Ectodermal cell (in vitro differentiated cells): ENCODE results near the gene TTC39B.

Experiments used
- H3K27ac ChIP-seq: 2 replicates; pipeline ENCODE4 v1.7.0; 2013; ENCODE audit warnings: mild to moderate bottlenecking, low read depth, low read length; ENCODE audit not compliant: insufficient read depth, poor library complexity, severe bottlenecking
- H3K27me3 ChIP-seq: 2 replicates; pipeline ENCODE4 v1.7.0; 2013; ENCODE audit warnings: mild to moderate bottlenecking, low read length; ENCODE audit not compliant: insufficient read depth, control insufficient read depth, poor library complexity, severe bottlenecking
- H3K36me3 ChIP-seq: one replicate; pipeline ENCODE4 v1.7.0; 2013; ENCODE audit warnings: low read length; ENCODE audit not compliant: control insufficient read depth, insufficient read depth
- H3K4me1 ChIP-seq: one replicate; pipeline ENCODE4 v1.7.0; 2013; ENCODE audit warnings: low read length; ENCODE audit not compliant: control insufficient read depth, insufficient read depth
- H3K4me3 ChIP-seq: 2 replicates; pipeline ENCODE4 v1.7.0; 2013; ENCODE audit warnings: low read depth, low read length, control low read depth; ENCODE audit not compliant: insufficient read depth
- H3K9me3 ChIP-seq: 2 replicates; pipeline ENCODE4 v1.7.0; 2013; ENCODE audit warnings: mild to moderate bottlenecking, low read length, moderate library complexity; ENCODE audit not compliant: control insufficient read depth
- WGBS, 2 experiments: methylation state at CpG; one replicate each; pipeline ENCODE4 v1.1.7; 2013; ENCODE audit warnings: missing lambda C conversion rate in 2 of 2; 5-methylcytosine and 5-hydroxymethylcytosine counted together

Gene TTC39B

GRCh38 chr9:15305470-15305869 lies 1.5 kb downstream of the TTC39B start:
- Histone ChIP-seq H3K4me1 (no peaks in the 10 kb centered on the region), H3K27me3 (peaks cover 9% of the 10 kb centered on the region), H3K36me3 (no peaks in the 10 kb centered on the region), H3K27ac (no peak overlapping the region), H3K9me3 (no peaks in the 10 kb centered on the region), H3K4me3 (no peak overlapping the region)
- 86 to 92% methylated on average over 4 of the region's 4 CpGs for WGBS, 2 experiments

GRCh38 chr9:15304632-15305031 lies 2.4 kb downstream of the TTC39B start:
- H3K27ac ChIP-seq = no peak overlapping the region
- peaks cover 9% of the 10 kb centered on the region for H3K27me3 ChIP-seq
- no peaks in the 10 kb centered on the region for H3K4me1 ChIP-seq
- H3K9me3 ChIP-seq = no peaks in the 10 kb centered on the region
- H3K4me3 ChIP-seq = no peak overlapping the region
- H3K36me3 ChIP-seq = no peaks in the 10 kb centered on the region
- 71 to 86% methylated on average over 1 of the region's 1 CpG for WGBS, 2 experiments

GRCh38 chr9:15300218-15300617 lies 6.8 kb downstream of the TTC39B start:
- Histone ChIP-seq H3K4me3 (no peak overlapping the region), H3K36me3 (peaks cover 5% of the 10 kb centered on the region), H3K9me3 (no peaks in the 10 kb centered on the region), H3K27me3 (no peaks in the 10 kb centered on the region), H3K4me1 (no peaks in the 10 kb centered on the region), H3K27ac (no peak overlapping the region)
- 87 to 88% methylated on average over 1 of the region's 1 CpG for WGBS, 2 experiments

GRCh38 chr9:15299374-15299939 lies 7.6 kb downstream of the TTC39B start:
- WGBS, 2 experiments = 89 to 93% methylated on average over 6 of the region's 6 CpGs

GRCh38 chr9:15298362-15298761 lies 8.7 kb downstream of the TTC39B start:
- no peaks in the 10 kb centered on the region for H3K9me3 ChIP-seq
- no peak overlapping the region for H3K27ac ChIP-seq
- WGBS, 2 experiments = 96 to 100% methylated on average over 3 of the region's 3 CpGs
- peaks cover 5% of the 10 kb centered on the region for H3K36me3 ChIP-seq
- no peak overlapping the region for H3K4me3 ChIP-seq
- no peaks in the 10 kb centered on the region for H3K4me1 ChIP-seq
- no peaks in the 10 kb centered on the region for H3K27me3 ChIP-seq

More at GRCh38 chr9:15299374-15299939, 7.6 kb downstream of the TTC39B start:
- no peak overlapping the region for H3K27ac ChIP-seq
- no peaks in the 10 kb centered on the region for H3K9me3 ChIP-seq
- no peaks in the 10 kb centered on the region for H3K4me1 ChIP-seq
- no peak overlapping the region for H3K4me3 ChIP-seq
- H3K27me3 ChIP-seq = no peaks in the 10 kb centered on the region
- H3K36me3 ChIP-seq = peaks cover 5% of the 10 kb centered on the region

- Histone ChIP-seq H3K27ac (no peak overlapping the region), H3K36me3 (peaks cover 5% of the 10 kb centered on the region), H3K4me3 (no peak overlapping the region), H3K4me1 (no peaks in the 10 kb centered on the region), H3K27me3 (no peaks in the 10 kb centered on the region), H3K9me3 (no peaks in the 10 kb centered on the region)
- WGBS, 2 experiments = 88 to 93% methylated on average over 3 to 4 of the region's 4 CpGs
Observed at GRCh38 chr9:15295761-15296405, 11.1 kb downstream of the TTC39B start.

GRCh38 chr9:15294604-15295003 lies 12.4 kb downstream of the TTC39B start:
- H3K9me3 ChIP-seq = no peaks in the 10 kb centered on the region

GRCh38 chr9:15293804-15294316 lies 13.2 kb downstream of the TTC39B start:
- 92 to 93% methylated on average over 10 of the region's 10 CpGs for WGBS, 2 experiments
- Histone ChIP-seq H3K27ac (no peak overlapping the region), H3K9me3 (no peaks in the 10 kb centered on the region), H3K36me3 (peaks cover 5% of the 10 kb centered on the region), H3K27me3 (no peaks in the 10 kb centered on the region), H3K4me1 (no peaks in the 10 kb centered on the region), H3K4me3 (no peak overlapping the region)

More at GRCh38 chr9:15294604-15295003, 12.4 kb downstream of the TTC39B start:
- Histone ChIP-seq H3K36me3 (peaks cover 5% of the 10 kb centered on the region), H3K27ac (no peak overlapping the region), H3K4me3 (no peak overlapping the region), H3K27me3 (no peaks in the 10 kb centered on the region), H3K4me1 (no peaks in the 10 kb centered on the region)
- 82 to 97% methylated on average over 3 to 4 of the region's 4 CpGs for WGBS, 2 experiments

- Histone ChIP-seq H3K4me1 (no peaks in the 10 kb centered on the region), H3K9me3 (no peaks in the 10 kb centered on the region), H3K4me3 (no peak overlapping the region)
Observed at GRCh38 chr9:15293084-15293483, 13.9 kb downstream of the TTC39B start.

GRCh38 chr9:15289603-15290002 lies 17.4 kb downstream of the TTC39B start:
- no peaks in the 10 kb centered on the region for H3K27me3 ChIP-seq
- H3K9me3 ChIP-seq = no peaks in the 10 kb centered on the region
- H3K4me1 ChIP-seq = no peaks in the 10 kb centered on the region
- WGBS, 2 experiments = 94 to 95% methylated on average over 5 of the region's 5 CpGs
- H3K36me3 ChIP-seq = no peaks in the 10 kb centered on the region
- H3K27ac ChIP-seq = no peak overlapping the region
- H3K4me3 ChIP-seq = no peak overlapping the region

More at GRCh38 chr9:15293084-15293483, 13.9 kb downstream of the TTC39B start:
- Histone ChIP-seq H3K36me3 (peaks cover 2% of the 10 kb centered on the region), H3K27me3 (no peaks in the 10 kb centered on the region), H3K27ac (no peak overlapping the region)
